Astrocyte of the spinal cord (primary cell): ENCODE data around the gene SERPINE2.

Experiments used
- DNase-seq: peaks from one replicate; pipeline ENCODE4 v3.0.0; 2011; ENCODE audit warnings: low read depth, low spot score
- H3K4me3 ChIP-seq: 2 replicates; pipeline ENCODE4 v1.5.1; 2011; ENCODE audit warnings: low read depth, mild to moderate bottlenecking, low read length, moderate library complexity
- CTCF ChIP-seq: IDR thresholded peaks from 2 replicates; pipeline ENCODE4 v1.5.1; 2012; ENCODE audit warnings: low read depth, mild to moderate bottlenecking, low read length, inconsistent platforms
- in situ Hi-C: cut with HindIII; loops from 2 replicates; pipeline ENCODE4 v1.10.0; 2017; ENCODE audit warnings: low sequenced_read_pairs

SERPINE2 gene

GRCh38 chr2:223929571-223930102, 109.4 kb downstream of the SERPINE2 start:
- no peak for TF ChIP-seq CTCF
- no peak for DNase-seq
- in situ Hi-C loops, result no loop called here
- H3K4me3 ChIP-seq, result no peak overlapping the region

GRCh38 chr2:223928113-223929006, 110.7 kb downstream of the SERPINE2 start:
- no peak for DNase-seq
- H3K4me3 ChIP-seq, result no peak overlapping the region
- in situ Hi-C loops, result no loop called here
- no peak for TF ChIP-seq CTCF

- no peak overlapping the region for H3K4me3 ChIP-seq
- DNase-seq, result no peak
- in situ Hi-C loops, result no loop called here
- no peak for TF ChIP-seq CTCF
Observed at GRCh38 chr2:223925106-223925505, 114.0 kb downstream of the SERPINE2 start.
